ENCODE measurements around the gene SCD. TPM values are rescaled to one million over a fixed set of nuclear protein-coding genes. Genes with fewer than 3 reads are reported as not detected.
A peak's percentile ranks its signal among the peaks of the same experiment; 100 is the strongest.

Gene SCD
- total RNA-seq, 1 experiment from 2014 or later, result 652 TPM

DNA sequence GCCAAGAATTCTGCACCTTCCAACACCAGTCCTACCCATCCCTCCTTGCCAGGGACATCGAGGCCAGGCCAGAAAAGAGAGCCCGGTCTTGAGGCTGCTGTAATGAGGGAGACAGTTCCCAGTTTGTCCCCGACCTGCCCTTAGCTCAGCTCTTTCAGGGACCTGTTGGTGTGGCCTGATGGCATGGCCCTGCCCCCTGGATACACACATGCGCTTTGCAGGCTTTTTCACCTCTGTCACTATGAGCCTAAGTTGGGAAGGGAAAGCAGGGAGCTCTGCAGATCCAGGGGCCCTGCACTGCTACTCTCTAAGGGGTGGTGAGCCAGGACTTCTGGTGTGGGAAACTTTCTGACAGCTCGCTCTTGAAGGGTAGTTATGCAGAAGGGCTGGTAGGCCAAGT is 2.1 kb downstream of the SCD start:
- peaks cover 55 to 59% of the 10 kb centered on the region in 2 experiments for H3K36me3 ChIP-seq (ENCODE audit: control insufficient read depth in 1 of 2, insufficient read depth in 2 of 2, low read length in 2 of 2)
- H3K9me3 ChIP-seq (ENCODE audit: control insufficient read depth in 1 of 2, insufficient read depth in 1 of 2, low read depth in 1 of 2, low read length in 2 of 2), result no peaks in the 10 kb centered on the region
- BruUV-seq (replicated peaks), result no TSS peak
- DNase-seq (ENCODE audit: low read depth, low spot score) (no peak), ATAC-seq (no peak)
- H3K27ac ChIP-seq (ENCODE audit: low read depth, low read length), result peak overlapping the region; percentile 96; the same call in 1 of the 2 replicates
- H2AFZ ChIP-seq (ENCODE audit: low read depth, low read length, poor library complexity, severe bottlenecking), result no peak overlapping the region
- peaks cover 68% of the 10 kb centered on the region for H3K79me2 ChIP-seq (ENCODE audit: insufficient read depth, low read length)
- H3K4me3 ChIP-seq (replicated peaks in 1 of 2; ENCODE audit: low read depth in 1 of 2, low read length in 2 of 2), result peak overlapping the region in 1 of 2 experiments; percentile 92; a peak in 2 of 4 replicates
- ChIA-PET RAD21 (ENCODE audit: low non-redundant PET in 1 of 2, low total read pairs in 2 of 2, uncharacterized antibody in 2 of 2, unreplicated experiment in 2 of 2) (no interaction called here), POLR2A (interaction anchor here (0.8 to 2.0 kb wide), 4 partner anchors 10 to 24 kb away, joined by 3 to 5 read pairs (median 4); no protein-coding TSS in a partner anchor), CTCF (interaction anchor here (1.7 kb wide), 1 partner anchor 22 kb away, joined by 5 read pairs; no protein-coding TSS in a partner anchor)
- intact Hi-C loops (cut with micrococcal nuclease), result loop anchor here (10.0 kb wide), 1 partner anchor 666 kb away; no protein-coding TSS in a partner anchor
- H3K27me3 ChIP-seq (ENCODE audit: insufficient read depth, low read length), result no peaks in the 10 kb centered on the region
- H4K20me1 ChIP-seq (ENCODE audit: insufficient read depth), result no peaks in the 10 kb centered on the region
- peak overlapping the region; percentile 95 for H3K4me2 ChIP-seq (ENCODE audit: low read length)
- H3K9me2 ChIP-seq (ENCODE audit: insufficient read depth), result no peaks in the 10 kb centered on the region
- H3K9ac ChIP-seq (ENCODE audit: low read length), result 0 out of 2 replicates have a peak overlapping the region, but pooled peaks have one; percentile 84
- H3K4me1 ChIP-seq (ENCODE audit: control insufficient read depth in 1 of 2, insufficient read depth in 2 of 2, low read length in 2 of 2), result peaks cover 41 to 45% of the 10 kb centered on the region in 2 experiments
- TF ChIP-seq, protein P1, sequence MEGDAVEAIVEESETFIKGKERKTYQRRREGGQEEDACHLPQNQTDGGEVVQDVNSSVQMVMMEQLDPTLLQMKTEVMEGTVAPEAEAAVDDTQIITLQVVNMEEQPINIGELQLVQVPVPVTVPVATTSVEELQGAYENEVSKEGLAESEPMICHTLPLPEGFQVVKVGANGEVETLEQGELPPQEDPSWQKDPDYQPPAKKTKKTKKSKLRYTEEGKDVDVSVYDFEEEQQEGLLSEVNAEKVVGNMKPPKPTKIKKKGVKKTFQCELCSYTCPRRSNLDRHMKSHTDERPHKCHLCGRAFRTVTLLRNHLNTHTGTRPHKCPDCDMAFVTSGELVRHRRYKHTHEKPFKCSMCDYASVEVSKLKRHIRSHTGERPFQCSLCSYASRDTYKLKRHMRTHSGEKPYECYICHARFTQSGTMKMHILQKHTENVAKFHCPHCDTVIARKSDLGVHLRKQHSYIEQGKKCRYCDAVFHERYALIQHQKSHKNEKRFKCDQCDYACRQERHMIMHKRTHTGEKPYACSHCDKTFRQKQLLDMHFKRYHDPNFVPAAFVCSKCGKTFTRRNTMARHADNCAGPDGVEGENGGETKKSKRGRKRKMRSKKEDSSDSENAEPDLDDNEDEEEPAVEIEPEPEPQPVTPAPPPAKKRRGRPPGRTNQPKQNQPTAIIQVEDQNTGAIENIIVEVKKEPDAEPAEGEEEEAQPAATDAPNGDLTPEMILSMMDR (IDR thresholded peaks at IDR 0.05 in 2 of 3, conservative IDR thresholded peaks at IDR 0.05 in 1 of 3; ENCODE audit: borderline replicate concordance in 1 of 3, insufficient read depth in 1 of 3, low read depth in 2 of 3, low read length in 2 of 3), result no peak
- TF ChIP-seq CBX3 (IDR thresholded peaks at IDR 0.05; ENCODE audit: low read depth), result no peak
- TF ChIP-seq, protein P2, sequence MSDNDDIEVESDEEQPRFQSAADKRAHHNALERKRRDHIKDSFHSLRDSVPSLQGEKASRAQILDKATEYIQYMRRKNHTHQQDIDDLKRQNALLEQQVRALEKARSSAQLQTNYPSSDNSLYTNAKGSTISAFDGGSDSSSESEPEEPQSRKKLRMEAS (IDR thresholded peaks at IDR 0.05), result no peak
- TF ChIP-seq ZBTB33 (IDR thresholded peaks at IDR 0.05; ENCODE audit: extremely low read depth, insufficient replicate concordance, low read length), result no peak
- TF ChIP-seq, protein P3, sequence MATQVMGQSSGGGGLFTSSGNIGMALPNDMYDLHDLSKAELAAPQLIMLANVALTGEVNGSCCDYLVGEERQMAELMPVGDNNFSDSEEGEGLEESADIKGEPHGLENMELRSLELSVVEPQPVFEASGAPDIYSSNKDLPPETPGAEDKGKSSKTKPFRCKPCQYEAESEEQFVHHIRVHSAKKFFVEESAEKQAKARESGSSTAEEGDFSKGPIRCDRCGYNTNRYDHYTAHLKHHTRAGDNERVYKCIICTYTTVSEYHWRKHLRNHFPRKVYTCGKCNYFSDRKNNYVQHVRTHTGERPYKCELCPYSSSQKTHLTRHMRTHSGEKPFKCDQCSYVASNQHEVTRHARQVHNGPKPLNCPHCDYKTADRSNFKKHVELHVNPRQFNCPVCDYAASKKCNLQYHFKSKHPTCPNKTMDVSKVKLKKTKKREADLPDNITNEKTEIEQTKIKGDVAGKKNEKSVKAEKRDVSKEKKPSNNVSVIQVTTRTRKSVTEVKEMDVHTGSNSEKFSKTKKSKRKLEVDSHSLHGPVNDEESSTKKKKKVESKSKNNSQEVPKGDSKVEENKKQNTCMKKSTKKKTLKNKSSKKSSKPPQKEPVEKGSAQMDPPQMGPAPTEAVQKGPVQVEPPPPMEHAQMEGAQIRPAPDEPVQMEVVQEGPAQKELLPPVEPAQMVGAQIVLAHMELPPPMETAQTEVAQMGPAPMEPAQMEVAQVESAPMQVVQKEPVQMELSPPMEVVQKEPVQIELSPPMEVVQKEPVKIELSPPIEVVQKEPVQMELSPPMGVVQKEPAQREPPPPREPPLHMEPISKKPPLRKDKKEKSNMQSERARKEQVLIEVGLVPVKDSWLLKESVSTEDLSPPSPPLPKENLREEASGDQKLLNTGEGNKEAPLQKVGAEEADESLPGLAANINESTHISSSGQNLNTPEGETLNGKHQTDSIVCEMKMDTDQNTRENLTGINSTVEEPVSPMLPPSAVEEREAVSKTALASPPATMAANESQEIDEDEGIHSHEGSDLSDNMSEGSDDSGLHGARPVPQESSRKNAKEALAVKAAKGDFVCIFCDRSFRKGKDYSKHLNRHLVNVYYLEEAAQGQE (IDR thresholded peaks at IDR 0.05; ENCODE audit: low read depth), result no peak
- no peak for TF ChIP-seq ZNF274 (IDR thresholded peaks at IDR 0.05; ENCODE audit: low read depth, low read length)
- no peak for TF ChIP-seq SRF (IDR thresholded peaks at IDR 0.05; ENCODE audit: low read depth)
- TF ChIP-seq ZFX (IDR thresholded peaks at IDR 0.05), result no peak
- no peak for TF ChIP-seq POLR2A (IDR thresholded peaks at IDR 0.05; ENCODE audit: borderline replicate concordance, extremely low read depth, insufficient read depth, insufficient read length)
- no peak for TF ChIP-seq JUND (IDR thresholded peaks at IDR 0.05)
- TF ChIP-seq FOSL1 (IDR thresholded peaks at IDR 0.05; ENCODE audit: low read depth), result no peak
- no peak for TF ChIP-seq EGR1 (IDR thresholded peaks at IDR 0.05; ENCODE audit: low read depth)
